Tibial nerve (tissue), 4 donors: ENCODE data around the gene PHF5A. TPM values are rescaled to one million over a fixed set of nuclear protein-coding genes. Genes with fewer than 3 reads are reported as not detected.

Experiments
- DNase-seq, 2 donors: peaks; one replicate each; pipeline ENCODE4 v3.0.0-alpha.2; 2019; ENCODE audit warnings: low spot score in 2 of 2
- H3K27ac ChIP-seq, 4 donors: fragments of 200-600 bp; sonication (generic) in 3 of 4; one replicate each; pipeline ENCODE4 v1.5.1; 2017 to 2019; ENCODE audit warnings: mild to moderate bottlenecking in 1 of 4
- H3K27me3 ChIP-seq, 2 donors: fragments of 200-600 bp; sonication (generic) in 1 of 2; one replicate each; pipeline versions ENCODE4 v1.5.1 to v1.6.0; 2017 to 2019
- H3K36me3 ChIP-seq, 3 donors: fragments of 200-600 bp; sonication (generic); one replicate each; pipeline ENCODE4 v1.5.1; 2018 to 2019
- H3K4me1 ChIP-seq, 4 donors: fragments of 200-600 bp; sonication (generic) in 3 of 4; one replicate each; pipeline ENCODE4 v1.5.1; 2017 to 2019
- H3K4me3 ChIP-seq, 4 donors: fragments of 200-600 bp; sonication (generic) in 3 of 4; one replicate each; pipeline ENCODE4 v1.5.1; 2017 to 2019; ENCODE audit warnings: mild to moderate bottlenecking in 1 of 4, moderate library complexity in 1 of 4
- H3K9me3 ChIP-seq, 4 donors: fragments of 200-600 bp; sonication (generic) in 3 of 4; one replicate each; pipeline ENCODE4 v1.5.1; 2017 to 2019
- EP300 ChIP-seq, 2 donors: sonication (generic); formaldehyde crosslinking; IDR thresholded peaks; one replicate each; pipeline ENCODE4 v1.6.1; 2017; ENCODE audit warnings: antibody characterized with exemption in 2 of 2, mild to moderate bottlenecking in 1 of 2
- POLR2A ChIP-seq, 2 donors: fragments of 450-650 bp; IDR thresholded peaks; one replicate each; pipeline ENCODE4 v1.6.1; 2017; ENCODE audit warnings: antibody characterized with exemption in 2 of 2, mild to moderate bottlenecking in 2 of 2, moderate library complexity in 2 of 2
- WGBS, 2 donors: methylation state at CpG; one replicate each; pipeline ENCODE4 v1.1.5; 2018; 5-methylcytosine and 5-hydroxymethylcytosine counted together
- total RNA-seq, 4 donors: library from RNA; depleted of rRNA; stranded (reverse); fragments of >200 nt; gene quantifications; one replicate each; pipeline ENCODE4 v1.1.0, GENCODE V29; 2016
- TF ChIP-seq, protein P1 (sequence below), 5 experiments: fragments of 200-600 bp in 3 of 5; fragments of 450-650 bp in 2 of 5; sonication (generic) in 3 of 5; IDR thresholded peaks; one replicate each; pipeline ENCODE4 v1.5.1; 2016 to 2019; ENCODE audit warnings: antibody characterized with exemption in 5 of 5, mild to moderate bottlenecking in 3 of 5, moderate library complexity in 2 of 5

PHF5A gene
- total RNA-seq, 4 donors from 2014 or later: 32.6 to 51.5 (median 36.4) TPM

DNA sequence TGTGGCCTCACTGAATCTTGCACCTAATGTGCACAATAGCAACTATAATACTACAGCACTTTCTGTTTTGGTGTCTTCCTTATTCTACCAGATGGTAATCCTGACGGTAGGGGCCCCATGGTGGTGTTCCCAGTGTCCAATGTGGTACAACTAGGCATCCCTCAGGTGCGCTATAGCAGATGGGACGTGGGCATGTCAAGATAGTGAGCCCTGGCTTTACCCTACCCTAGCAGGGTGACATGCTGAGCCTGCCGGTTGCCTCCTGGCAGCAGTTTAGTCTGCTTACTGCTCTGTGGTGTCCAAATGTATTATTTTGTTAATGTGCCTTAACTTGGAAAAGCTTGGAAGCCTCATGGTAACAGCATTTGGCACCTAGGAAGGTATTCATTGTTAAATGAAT is 19.6 kb upstream of the PHF5A start:
- DNase-seq: no peak
- TF ChIP-seq, protein P1, sequence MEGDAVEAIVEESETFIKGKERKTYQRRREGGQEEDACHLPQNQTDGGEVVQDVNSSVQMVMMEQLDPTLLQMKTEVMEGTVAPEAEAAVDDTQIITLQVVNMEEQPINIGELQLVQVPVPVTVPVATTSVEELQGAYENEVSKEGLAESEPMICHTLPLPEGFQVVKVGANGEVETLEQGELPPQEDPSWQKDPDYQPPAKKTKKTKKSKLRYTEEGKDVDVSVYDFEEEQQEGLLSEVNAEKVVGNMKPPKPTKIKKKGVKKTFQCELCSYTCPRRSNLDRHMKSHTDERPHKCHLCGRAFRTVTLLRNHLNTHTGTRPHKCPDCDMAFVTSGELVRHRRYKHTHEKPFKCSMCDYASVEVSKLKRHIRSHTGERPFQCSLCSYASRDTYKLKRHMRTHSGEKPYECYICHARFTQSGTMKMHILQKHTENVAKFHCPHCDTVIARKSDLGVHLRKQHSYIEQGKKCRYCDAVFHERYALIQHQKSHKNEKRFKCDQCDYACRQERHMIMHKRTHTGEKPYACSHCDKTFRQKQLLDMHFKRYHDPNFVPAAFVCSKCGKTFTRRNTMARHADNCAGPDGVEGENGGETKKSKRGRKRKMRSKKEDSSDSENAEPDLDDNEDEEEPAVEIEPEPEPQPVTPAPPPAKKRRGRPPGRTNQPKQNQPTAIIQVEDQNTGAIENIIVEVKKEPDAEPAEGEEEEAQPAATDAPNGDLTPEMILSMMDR (IDR thresholded peaks at IDR 0.05): no peak
- TF ChIP-seq POLR2A (IDR thresholded peaks at IDR 0.05) (no peak), EP300 (IDR thresholded peaks at IDR 0.05) (no peak)
- Histone ChIP-seq H3K4me1 (peaks cover 0 to 96% (median 47%) of the 10 kb centered on the region in 4 donors), H3K36me3 (no peaks in the 10 kb centered on the region), H3K27ac (peak overlapping the region in 3 of 4 donors; percentile 35 to 84 (median 52)), H3K9me3 (no peaks in the 10 kb centered on the region), H3K27me3 (no peaks in the 10 kb centered on the region), H3K4me3 (no peak overlapping the region)
- WGBS, 2 donors: 82 to 87% methylated on average over 4 of the region's 4 CpGs

DNA sequence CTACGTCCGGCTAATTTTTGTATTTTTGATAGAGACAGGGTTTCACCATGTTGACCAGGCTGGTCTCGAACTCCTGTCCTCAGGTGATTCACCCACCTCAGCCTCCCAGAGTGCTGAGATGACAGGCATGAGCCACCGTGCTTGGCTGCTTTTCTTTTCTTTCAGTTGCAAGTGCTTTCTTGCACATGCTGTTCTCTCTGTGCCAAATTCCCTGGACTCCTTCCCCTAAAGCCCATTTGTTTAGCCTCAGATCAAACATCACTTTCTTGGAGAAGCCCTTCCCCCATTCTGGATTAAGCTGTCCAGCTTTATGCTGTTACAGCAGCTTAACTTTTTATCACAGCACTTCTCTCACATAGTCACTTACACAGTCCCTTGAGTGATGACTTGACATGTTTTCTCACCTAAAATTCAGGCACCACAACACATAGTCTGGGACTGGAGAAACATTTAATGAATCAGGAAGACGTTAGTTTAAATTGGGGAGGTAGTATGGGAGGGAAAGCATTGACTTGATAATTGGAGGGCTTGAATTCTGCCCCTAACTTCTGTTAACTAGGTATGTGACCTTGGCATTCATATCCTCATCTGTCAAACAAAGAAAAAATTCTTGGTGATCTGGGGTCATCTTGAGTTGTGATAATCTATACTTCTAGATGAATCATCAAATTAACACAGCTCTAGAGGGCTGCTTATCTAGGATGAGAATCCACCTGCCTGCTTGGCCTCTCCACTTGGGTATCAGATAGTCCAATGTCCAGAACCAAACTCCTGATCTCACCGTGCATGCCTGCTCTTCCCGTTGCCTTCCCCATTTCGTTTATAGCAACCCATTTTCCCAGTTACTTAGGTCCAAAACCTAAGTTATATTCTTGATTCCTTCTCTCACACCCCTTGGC is 18.8 kb upstream of the PHF5A start:
- peaks cover 0 to 96% (median 55%) of the 10 kb centered on the region in 4 donors for H3K4me1 ChIP-seq
- H3K36me3 ChIP-seq: no peaks in the 10 kb centered on the region
- TF ChIP-seq, protein P1 (IDR thresholded peaks at IDR 0.05): no peak
- peak in 1 of 2 donors; percentile 10 for TF ChIP-seq EP300 (IDR thresholded peaks at IDR 0.05)
- no peaks in the 10 kb centered on the region for H3K27me3 ChIP-seq
- H3K9me3 ChIP-seq: no peaks in the 10 kb centered on the region
- H3K27ac ChIP-seq: peak overlapping the region in 3 of 4 donors; percentile 35 to 84 (median 52)
- no peak for DNase-seq
- no peak overlapping the region for H3K4me3 ChIP-seq
- WGBS, 2 donors: 72 to 73% methylated on average over 8 of the region's 8 CpGs

GRCh38 chr22:41485033-41485432 is 16.5 kb upstream of the PHF5A start:
- DNase-seq: no peak
- no peaks in the 10 kb centered on the region for H3K9me3 ChIP-seq
- H3K36me3 ChIP-seq: no peaks in the 10 kb centered on the region
- H3K4me3 ChIP-seq: no peak overlapping the region
- no peak for TF ChIP-seq POLR2A (IDR thresholded peaks at IDR 0.05)
- TF ChIP-seq EP300 (IDR thresholded peaks at IDR 0.05): no peak
- TF ChIP-seq, protein P1 (IDR thresholded peaks at IDR 0.05): no peak
- no peaks in the 10 kb centered on the region for H3K27me3 ChIP-seq
- peaks cover 9 to 96% (median 60%) of the 10 kb centered on the region in 4 donors for H3K4me1 ChIP-seq
- WGBS, 2 donors: 77 to 79% methylated on average over 7 of the region's 7 CpGs
- peak overlapping the region in 3 of 4 donors; percentile 74 to 95 (median 95) for H3K27ac ChIP-seq

DNA sequence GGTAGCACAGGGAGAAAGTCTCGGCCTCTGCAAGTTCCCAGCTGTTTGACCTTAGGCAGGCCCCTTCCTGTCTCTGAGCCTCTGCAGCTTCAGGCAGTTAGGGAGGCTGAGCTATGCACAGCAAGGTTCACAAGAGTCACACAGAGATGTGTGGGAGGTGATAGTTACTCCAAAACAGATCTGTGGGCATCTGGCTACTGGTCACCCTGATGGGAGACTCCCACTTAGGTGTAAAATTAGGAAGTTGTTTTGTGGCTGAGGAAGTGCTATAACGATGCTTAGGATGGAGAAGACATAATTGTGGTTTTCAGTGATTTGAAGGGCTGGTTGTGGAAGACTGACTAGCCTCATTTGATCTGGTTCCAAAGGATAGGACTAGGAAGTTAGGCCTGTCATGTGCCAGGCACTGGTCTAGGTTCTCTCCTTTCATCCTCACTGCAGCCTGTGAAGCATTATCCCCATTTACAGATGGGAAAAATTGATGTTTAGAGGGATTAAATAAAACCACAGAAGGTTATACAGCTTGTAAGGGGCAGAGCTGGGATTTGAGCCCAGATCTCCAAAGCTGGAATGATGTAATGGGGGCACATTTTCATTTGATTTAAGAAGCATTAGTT is 13.9 kb upstream of the PHF5A start:
- Histone ChIP-seq H3K9me3 (no peaks in the 10 kb centered on the region), H3K27ac (peak overlapping the region; percentile 73 to 95 (median 84)), H3K27me3 (no peaks in the 10 kb centered on the region), H3K4me1 (peaks cover 9 to 96% (median 70%) of the 10 kb centered on the region in 4 donors), H3K4me3 (no peak overlapping the region), H3K36me3 (no peaks in the 10 kb centered on the region)
- 30 to 53% methylated on average over 2 of the region's 2 CpGs for whole genome bisulfite sequencing, 2 donors
- no peak for DNase-seq
- TF ChIP-seq POLR2A (IDR thresholded peaks at IDR 0.05) (no peak), EP300 (IDR thresholded peaks at IDR 0.05) (no peak)
- TF ChIP-seq, protein P1 (IDR thresholded peaks at IDR 0.05): no peak

GRCh38 chr22:41481925-41482318 is 13.4 kb upstream of the PHF5A start:
- no peak for DNase-seq
- H3K27ac ChIP-seq: peak overlapping the region; percentile 73 to 95 (median 84)
- H3K9me3 ChIP-seq: no peaks in the 10 kb centered on the region
- no peaks in the 10 kb centered on the region for H3K36me3 ChIP-seq
- H3K4me1 ChIP-seq: peaks cover 9 to 93% (median 67%) of the 10 kb centered on the region in 4 donors
- no peak overlapping the region for H3K4me3 ChIP-seq
- 55 to 66% methylated on average over 5 of the region's 5 CpGs for WGBS, 2 donors
- H3K27me3 ChIP-seq: no peaks in the 10 kb centered on the region
- no peak for TF ChIP-seq POLR2A (IDR thresholded peaks at IDR 0.05)
- TF ChIP-seq EP300 (IDR thresholded peaks at IDR 0.05): no peak
- TF ChIP-seq, protein P1 (IDR thresholded peaks at IDR 0.05): no peak
